Lung microvascular endothelial cell (primary cell): Measurements from ENCODE around the gene CORT. TPM values are rescaled to one million over a fixed set of nuclear protein-coding genes. Genes with fewer than 3 reads are reported as not detected.
A peak's percentile ranks its signal among the peaks of the same experiment; 100 is the strongest.

Experiments used
- DNase-seq, 2 donors: peaks; one replicate each; pipeline versions ENCODE4 v3.0.0 to v3.0.0-alpha.2; 2010; ENCODE audit warnings: low read depth in 2 of 2
- total RNA-seq: library from RNA; depleted of rRNA; stranded (reverse); fragments of >200 nt; gene quantifications from 2 replicates; pipeline ENCODE4 v1.2.1, GENCODE V29; 2014

CORT gene
- total RNA-seq, 1 donor from 2014 or later: 0.20 TPM

GRCh38 chr1:10474613-10475507 lies 25.0 kb downstream of the CORT start, which contains the start of gene PEX14:
PEX14 (plus strand) TSS chr1:10474950; CDS start chr1:10474967, 17 bp downstream.
- DNase-seq: peak; percentile 84 to 87

GRCh38 chr1:10475510-10475909 lies 25.7 kb downstream of the CORT start:
- DNase-seq: no peak

- DNase-seq: no peak
These were observed 29.5 kb downstream of the CORT start for GRCh38 chr1:10479296-10479695.

- no peak for DNase-seq
These were observed 30.8 kb downstream of the CORT start for GRCh38 chr1:10480614-10481013.

- no peak for DNase-seq
These were observed 34.7 kb downstream of the CORT start for GRCh38 chr1:10484521-10484920.

- DNase-seq: no peak
These were observed 39.6 kb downstream of the CORT start for GRCh38 chr1:10489291-10490055.

GRCh38 chr1:10490286-10490970 lies 40.6 kb downstream of the CORT start:
- DNase-seq: no peak

GRCh38 chr1:10494418-10494753 lies 44.6 kb downstream of the CORT start:
- DNase-seq: no peak

- DNase-seq: peak; percentile 69 to 72
These were observed 45.1 kb downstream of the CORT start for GRCh38 chr1:10494754-10495474.

- no peak for DNase-seq
These were observed 45.6 kb downstream of the CORT start for GRCh38 chr1:10495475-10495817.

GRCh38 chr1:10495952-10496351 lies 46.1 kb downstream of the CORT start:
- DNase-seq: no peak

- no peak for DNase-seq
These were observed 47.3 kb downstream of the CORT start for GRCh38 chr1:10497109-10497508.

- DNase-seq: no peak
These were observed 48.4 kb downstream of the CORT start for GRCh38 chr1:10498231-10498630.

Other genes with a start within 250 kb of the CORT start
- gene KIF1B, start 239.5 kb upstream of the CORT start, total RNA-seq: 19.4 and 27.6 TPM in 2 replicates
- gene PGD, start 51.0 kb upstream of the CORT start, total RNA-seq: 50.6 and 93.7 TPM in 2 replicates
- 5.2 and 6.3 TPM in 2 replicates for gene CENPS, start 19.6 kb upstream of the CORT start, total RNA-seq
- gene DFFA, start 22.5 kb downstream of the CORT start, total RNA-seq: 29.2 and 35.7 TPM in 2 replicates
- gene PEX14, start 24.9 kb downstream of the CORT start, total RNA-seq: 7.7 and 8.5 TPM in 2 replicates